Measurements from ENCODE around the gene FEM1A. TPM values are rescaled to one million over a fixed set of nuclear protein-coding genes. Genes with fewer than 3 reads are reported as not detected.

Gene FEM1A
- total and polyA plus RNA-seq, 9 of the 15 experiments (the other 6 are each of a cell fraction or from before 2014, with no cell fraction given): 0.08 to 19.0 (median 6.8) TPM

- TF ChIP-seq PHF8 (IDR thresholded peaks at IDR 0.05; ENCODE audit: borderline replicate concordance, low read length) (peak; percentile 83), ZFPM2 (CRISPR knock-in tag; IDR thresholded peaks at IDR 0.05) (no peak), CTCF (IDR thresholded peaks at IDR 0.05 in 2 of 3, conservative IDR thresholded peaks at IDR 0.05 in 1 of 3; ENCODE audit: insufficient read depth in 2 of 3, low read depth in 1 of 3, low read length in 3 of 3) (0 out of 6 replicates have a peak, but pooled peaks of 1 of the 3 experiments have one; percentile 10), U2AF1 (optimal IDR thresholded peaks at IDR 0.05; ENCODE audit: low read depth, low read length) (peak; percentile 56), HMGN3 (IDR thresholded peaks at IDR 0.05; ENCODE audit: borderline replicate concordance, extremely low read depth, insufficient read length, low read depth, low read length) (peak; percentile 56), DIDO1 (tag; IDR thresholded peaks at IDR 0.05; ENCODE audit: low read depth) (no peak), HCFC1 (IDR thresholded peaks at IDR 0.05; ENCODE audit: low read depth, low read length) (0 out of 2 replicates have a peak, but pooled peaks have one; percentile 15), CHD4 (IDR thresholded peaks at IDR 0.05; ENCODE audit: insufficient read depth, insufficient replicate concordance, low read depth, low read length, poor library complexity, severe bottlenecking) (peak; percentile 74), GATAD2B (IDR thresholded peaks at IDR 0.05; ENCODE audit: borderline replicate concordance) (peak; percentile 85), POLR3A (IDR thresholded peaks at IDR 0.05; ENCODE audit: borderline replicate concordance, extremely low read depth, insufficient read depth, insufficient read length) (no peak), NRF1 (conservative IDR thresholded peaks at IDR 0.05 in 1 of 2, IDR thresholded peaks at IDR 0.05 in 1 of 2) (peak; percentile 35 to 63; a peak in 3 of 4 replicates), ZBTB11 (CRISPR knock-in tag; IDR thresholded peaks at IDR 0.05) (0 out of 6 replicates have a peak, but pooled peaks of 1 of the 3 experiments have one; percentile 18), VEZF1 (CRISPR knock-in tag; IDR thresholded peaks at IDR 0.05) (peak; percentile 59), PML (IDR thresholded peaks at IDR 0.05; ENCODE audit: low read length) (peak; percentile 17; the same call in 1 of the 2 replicates), IRF1 (CRISPR knock-in tag; IDR thresholded peaks at IDR 0.05; ENCODE audit: borderline replicate concordance) (no peak), KDM5B (IDR thresholded peaks at IDR 0.05; ENCODE audit: insufficient replicate concordance, low read depth, low read length) (peak; percentile 71), SAFB (IDR thresholded peaks at IDR 0.05; ENCODE audit: borderline replicate concordance, low read depth, low read length) (peak; percentile 96)
These were observed 39.9 kb downstream of the FEM1A start, which contains the start of gene TICAM1 (continued) for GRCh38 chr19:4831304-4831978.
